HCT116 (cell line): ENCODE data around the gene HIBADH. TPM values are rescaled to one million over a fixed set of nuclear protein-coding genes. Genes with fewer than 3 reads are reported as not detected.

ENCODE experiments used
- ATAC-seq: fragments of 200-7000 bp; cut with Tn5 transposase; 2 replicates; pipeline ENCODE4 v1.9.1; 2020; ENCODE audit warnings: mild to moderate bottlenecking, moderate library complexity
- BruUV-seq: library from RNA; stranded (reverse); fragments of 400-500 nt; replicated peaks from 2 replicates; lab custom pipeline; 2021; lab: Mats Ljungman, UMichigan
- CTCF ChIA-PET: fragments of 300-600 bp; sonication (Branson Sonifier 250); formaldehyde crosslinking; loops from one replicate; lab custom pipeline; 2021; ENCODE audit warnings: antibody characterized with exemption; lab: Charles Lee
- POLR2A ChIA-PET: fragments of 300-600, 350-600 bp; sonication (Branson Sonifier 250); formaldehyde crosslinking; loops from one replicate; lab custom pipeline; 2021; ENCODE audit warnings: antibody characterized with exemption; lab: Charles Lee
- RAD21 ChIA-PET, 2 experiments: fragments of 300-600 bp; sonication (Branson Sonifier 250); formaldehyde crosslinking; loops; one replicate each; lab custom pipeline; 2023; ENCODE audit warnings: low total read pairs in 2 of 2; ENCODE audit not compliant: uncharacterized antibody in 2 of 2, unreplicated experiment in 2 of 2, low non-redundant PET in 1 of 2; lab: Charles Lee
- DNase-seq: peaks from one replicate; pipeline ENCODE4 v3.0.0-alpha.2; 2010; ENCODE audit warnings: low read depth, low spot score
- H2AFZ ChIP-seq: fragments of 200-600 bp; shearing (Covaris generic), sonication (generic); 2 replicates; pipeline ENCODE4 v1.6.1; 2017; ENCODE audit warnings: low read depth, mixed run types, mixed read lengths, antibody characterized with exemption, low read length; ENCODE audit not compliant: poor library complexity, severe bottlenecking
- H3K27ac ChIP-seq: 2 replicates; pipeline ENCODE4 v1.5.1; 2012; ENCODE audit warnings: low read depth, low read length
- H3K27me3 ChIP-seq: fragments of 200-600 bp; sonication (generic); 2 replicates; pipeline ENCODE4 v1.6.1; 2016; ENCODE audit warnings: mixed run types, low read length, mixed read lengths; ENCODE audit not compliant: insufficient read depth
- H3K36me3 ChIP-seq, 2 experiments: fragments of 200-500 bp in 1 of 2; fragments of 200-600 bp in 1 of 2; sonication (Bioruptor generic) in 1 of 2; sonication (generic) in 1 of 2; 2 replicates each; pipeline versions ENCODE4 v1.5.1 to v1.6.1; 2014 to 2016; ENCODE audit warnings: low read length in 2 of 2, inconsistent platforms in 1 of 2, mixed read lengths in 1 of 2, mixed run types in 1 of 2; ENCODE audit not compliant: insufficient read depth in 2 of 2, control insufficient read depth in 1 of 2
- H3K4me1 ChIP-seq, 2 experiments: fragments of 200-600 bp in 1 of 2; sonication (generic) in 1 of 2; 2 replicates each; pipeline versions ENCODE4 v1.5.1 to v1.6.1; 2012 to 2017; ENCODE audit warnings: low read length in 2 of 2, inconsistent platforms in 1 of 2, mild to moderate bottlenecking in 1 of 2, mixed read lengths in 1 of 2, mixed run types in 1 of 2, moderate library complexity in 1 of 2; ENCODE audit not compliant: insufficient read depth in 2 of 2, control insufficient read depth in 1 of 2
- H3K4me2 ChIP-seq: fragments of 200-600 bp; sonication (generic); 2 replicates; pipeline ENCODE4 v1.6.1; 2017; ENCODE audit warnings: mixed run types, low read length, mixed read lengths
- H3K4me3 ChIP-seq, 2 experiments: fragments of 200-600 bp in 1 of 2; sonication (generic) in 1 of 2; replicated peaks in 1 of 2; 2 replicates each; pipeline ENCODE4 v1.5.1; 2011 to 2016; ENCODE audit warnings: low read length in 2 of 2, control low read depth in 1 of 2, low read depth in 1 of 2, mild to moderate bottlenecking in 1 of 2, mixed read lengths in 1 of 2, mixed run types in 1 of 2
- H3K79me2 ChIP-seq: fragments of 200-600 bp; sonication (generic); 2 replicates; pipeline ENCODE4 v1.6.1; 2017; ENCODE audit warnings: mild to moderate bottlenecking, mixed run types, low read length, moderate library complexity, mixed read lengths; ENCODE audit not compliant: insufficient read depth
- H3K9ac ChIP-seq: fragments of 200-600 bp; sonication (generic); 2 replicates; pipeline ENCODE4 v1.6.1; 2016; ENCODE audit warnings: low read length, mixed read lengths
- H3K9me2 ChIP-seq: fragments of 200-600 bp; sonication (generic), shearing (Covaris generic); 2 replicates; pipeline ENCODE4 v1.6.1; 2017; ENCODE audit warnings: mixed run types, mild to moderate bottlenecking, moderate library complexity; ENCODE audit not compliant: insufficient read depth
- H3K9me3 ChIP-seq, 2 experiments: fragments of 200-500 bp in 1 of 2; fragments of 200-600 bp in 1 of 2; sonication (Bioruptor generic) in 1 of 2; sonication (generic) in 1 of 2; 2 replicates each; pipeline ENCODE4 v1.6.1; 2014 to 2017; ENCODE audit warnings: low read length in 2 of 2, mixed read lengths in 2 of 2, inconsistent platforms in 1 of 2, low read depth in 1 of 2, mild to moderate bottlenecking in 1 of 2, mixed run types in 1 of 2, moderate library complexity in 1 of 2; ENCODE audit not compliant: control insufficient read depth in 1 of 2, insufficient read depth in 1 of 2
- H4K20me1 ChIP-seq: fragments of 200-600 bp; sonication (generic), shearing (Covaris generic); 2 replicates; pipeline ENCODE4 v1.6.1; 2017; ENCODE audit warnings: mixed run types, mild to moderate bottlenecking, moderate library complexity; ENCODE audit not compliant: insufficient read depth
- CBX3 ChIP-seq: IDR thresholded peaks from 2 replicates; pipeline ENCODE4 v1.6.1; 2012; ENCODE audit warnings: low read depth
- CEBPB ChIP-seq: IDR thresholded peaks from 2 replicates; pipeline ENCODE4 v1.6.1; 2012; ENCODE audit warnings: low read depth
- CTCF ChIP-seq, 3 experiments: fragments of 200-600 bp in 1 of 3; sonication (generic) in 1 of 3; IDR thresholded peaks in 2 of 3; conservative IDR thresholded peaks in 1 of 3; 2 replicates each; pipeline ENCODE4 v1.5.1; 2012 to 2017; ENCODE audit warnings: low read depth in 2 of 3, low read length in 2 of 3, antibody characterized with exemption in 1 of 3, borderline replicate concordance in 1 of 3, control low read depth in 1 of 3, mild to moderate bottlenecking in 1 of 3, mixed read lengths in 1 of 3, mixed run types in 1 of 3, moderate library complexity in 1 of 3; ENCODE audit not compliant: insufficient read depth in 1 of 3
- EGR1 ChIP-seq: IDR thresholded peaks from 2 replicates; pipeline ENCODE4 v1.6.1; 2012; ENCODE audit warnings: low read depth
- ELF1 ChIP-seq: IDR thresholded peaks from 2 replicates; pipeline ENCODE4 v1.6.1; 2012; ENCODE audit warnings: low read depth, borderline replicate concordance
- EZH2 ChIP-seq: fragments of 200-600 bp; sonication (generic); IDR thresholded peaks from 2 replicates; pipeline ENCODE4 v1.6.1; 2017; ENCODE audit warnings: antibody characterized with exemption, mixed run types
- EZH2phosphoT487 ChIP-seq: fragments of 200-600 bp; IDR thresholded peaks from 2 replicates; pipeline ENCODE4 v1.6.1; 2018; ENCODE audit warnings: antibody characterized with exemption, borderline replicate concordance
- MAX ChIP-seq: IDR thresholded peaks from 2 replicates; pipeline ENCODE4 v1.6.1; 2012
- POLR2A ChIP-seq: IDR thresholded peaks from 2 replicates; pipeline ENCODE4 v1.7.0; 2011; ENCODE audit warnings: borderline replicate concordance; ENCODE audit not compliant: insufficient read depth, insufficient read length; ENCODE audit errors: extremely low read depth
- POLR2AphosphoS5 ChIP-seq: IDR thresholded peaks from 2 replicates; pipeline ENCODE4 v1.6.1; 2011; ENCODE audit warnings: mild to moderate bottlenecking, low read depth, low read length, moderate library complexity
- RAD21 ChIP-seq: IDR thresholded peaks from 2 replicates; pipeline ENCODE4 v1.6.1; 2012; ENCODE audit warnings: low read depth, mild to moderate bottlenecking
- SIN3A ChIP-seq: IDR thresholded peaks from 2 replicates; pipeline ENCODE4 v1.6.1; 2012; ENCODE audit warnings: low read depth
- TCF7L2 ChIP-seq: IDR thresholded peaks from 2 replicates; pipeline ENCODE4 v1.7.0; 2011; ENCODE audit warnings: borderline replicate concordance, inconsistent platforms; ENCODE audit not compliant: insufficient read depth, insufficient read length; ENCODE audit errors: extremely low read depth
- YY1 ChIP-seq: IDR thresholded peaks from 2 replicates; pipeline ENCODE4 v1.6.1; 2011; ENCODE audit warnings: low read length, low read depth, moderate library complexity, mild to moderate bottlenecking; ENCODE audit not compliant: insufficient replicate concordance; ENCODE audit errors: extremely low read depth
- ZFX ChIP-seq: fragments of 450-650 bp; IDR thresholded peaks from 2 replicates; pipeline ENCODE4 v1.6.1; 2017
- ZNF274 ChIP-seq: fragments of 200-500 bp; sonication (Bioruptor generic); IDR thresholded peaks from 2 replicates; pipeline ENCODE4 v1.6.1; 2014; ENCODE audit warnings: mild to moderate bottlenecking, low read depth, low read length, inconsistent platforms
- intact Hi-C: fragments of 100-400 bp; cut with micrococcal nuclease; formaldehyde crosslinking; loops from 2 replicates; pipeline ENCODE4 v1.10.0; 2022
- total RNA-seq: library from RNA; stranded (reverse); gene quantifications from one replicate; pipeline ENCODE4 v1.2.1, GENCODE V29; 2021; ENCODE audit not compliant: unreplicated experiment
- TF ChIP-seq, protein P1 (sequence below): IDR thresholded peaks from 2 replicates; pipeline ENCODE4 v1.6.1; 2012; ENCODE audit warnings: low read depth

HIBADH gene
- total RNA-seq, 1 experiment from 2014 or later: 32.4 TPM

GRCh38 chr7:27684491-27684890, 21.8 kb upstream of the HIBADH start:
- CTCF ChIA-PET: no interaction called here
- TF ChIP-seq POLR2A (no peak), TCF7L2 (no peak), SIN3A (no peak), ZNF274 (no peak), CBX3 (no peak), ZFX (no peak), RAD21 (no peak), POLR2AphosphoS5 (no peak), CTCF (IDR thresholded peaks at IDR 0.05 in 2 of 3, conservative IDR thresholded peaks at IDR 0.05 in 1 of 3; ENCODE audit: borderline replicate concordance in 1 of 3, insufficient read depth in 1 of 3, low read depth in 2 of 3, low read length in 2 of 3) (no peak), EGR1 (no peak), EZH2phosphoT487 (no peak), MAX (no peak), YY1 (no peak), EZH2 (no peak), CEBPB (no peak), ELF1 (no peak)
- TF ChIP-seq, protein P1, sequence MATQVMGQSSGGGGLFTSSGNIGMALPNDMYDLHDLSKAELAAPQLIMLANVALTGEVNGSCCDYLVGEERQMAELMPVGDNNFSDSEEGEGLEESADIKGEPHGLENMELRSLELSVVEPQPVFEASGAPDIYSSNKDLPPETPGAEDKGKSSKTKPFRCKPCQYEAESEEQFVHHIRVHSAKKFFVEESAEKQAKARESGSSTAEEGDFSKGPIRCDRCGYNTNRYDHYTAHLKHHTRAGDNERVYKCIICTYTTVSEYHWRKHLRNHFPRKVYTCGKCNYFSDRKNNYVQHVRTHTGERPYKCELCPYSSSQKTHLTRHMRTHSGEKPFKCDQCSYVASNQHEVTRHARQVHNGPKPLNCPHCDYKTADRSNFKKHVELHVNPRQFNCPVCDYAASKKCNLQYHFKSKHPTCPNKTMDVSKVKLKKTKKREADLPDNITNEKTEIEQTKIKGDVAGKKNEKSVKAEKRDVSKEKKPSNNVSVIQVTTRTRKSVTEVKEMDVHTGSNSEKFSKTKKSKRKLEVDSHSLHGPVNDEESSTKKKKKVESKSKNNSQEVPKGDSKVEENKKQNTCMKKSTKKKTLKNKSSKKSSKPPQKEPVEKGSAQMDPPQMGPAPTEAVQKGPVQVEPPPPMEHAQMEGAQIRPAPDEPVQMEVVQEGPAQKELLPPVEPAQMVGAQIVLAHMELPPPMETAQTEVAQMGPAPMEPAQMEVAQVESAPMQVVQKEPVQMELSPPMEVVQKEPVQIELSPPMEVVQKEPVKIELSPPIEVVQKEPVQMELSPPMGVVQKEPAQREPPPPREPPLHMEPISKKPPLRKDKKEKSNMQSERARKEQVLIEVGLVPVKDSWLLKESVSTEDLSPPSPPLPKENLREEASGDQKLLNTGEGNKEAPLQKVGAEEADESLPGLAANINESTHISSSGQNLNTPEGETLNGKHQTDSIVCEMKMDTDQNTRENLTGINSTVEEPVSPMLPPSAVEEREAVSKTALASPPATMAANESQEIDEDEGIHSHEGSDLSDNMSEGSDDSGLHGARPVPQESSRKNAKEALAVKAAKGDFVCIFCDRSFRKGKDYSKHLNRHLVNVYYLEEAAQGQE: no peak

More at GRCh38 chr7:27684491-27684890, 21.8 kb upstream of the HIBADH start:
- Histone ChIP-seq H3K4me3 (no peak overlapping the region), H3K27me3 (no peaks in the 10 kb centered on the region), H3K4me2 (no peak overlapping the region), H2AFZ (no peak overlapping the region), H3K9me3 (no peaks in the 10 kb centered on the region), H3K79me2 (no peaks in the 10 kb centered on the region), H4K20me1 (no peaks in the 10 kb centered on the region), H3K27ac (no peak overlapping the region), H3K9ac (no peak overlapping the region), H3K4me1 (peaks cover 0 to 24% of the 10 kb centered on the region in 2 experiments; a peak in 2 of 4 replicates), H3K9me2 (no peaks in the 10 kb centered on the region), H3K36me3 (no peaks in the 10 kb centered on the region)
- no peak for DNase-seq
- no TSS peak for BruUV-seq
- intact Hi-C loops: no loop called here
- RAD21 ChIA-PET: interaction anchor here in 1 of 2 experiments (0.6 kb wide), 1 partner anchor 11 kb away, joined by 3 read pairs; no protein-coding TSS in a partner anchor
- ATAC-seq: no peak
- POLR2A ChIA-PET: no interaction called here
